AG09319 (cell line): ENCODE data around the gene GNAI2.
"Not testable (repeated sequence)": the region's sequence is repeated elsewhere in the genome, so short reads cannot be mapped to it uniquely, and the experiment has no call there.

Experiments
- DNase-seq: peaks from one replicate; pipeline ENCODE4 v3.0.0-alpha.2; 2010; ENCODE audit warnings: low read depth; ENCODE audit errors: extremely low read depth
- TF ChIP-seq, protein P1 (sequence below): IDR thresholded peaks from 2 replicates; pipeline ENCODE4 v1.5.1; 2011; ENCODE audit warnings: low read depth, mild to moderate bottlenecking, inconsistent platforms, low read length, moderate library complexity

GNAI2 gene

GRCh38 chr3:50220109-50220508 is 15.9 kb upstream of the GNAI2 start:
- no peak for DNase-seq
- TF ChIP-seq, protein P1, sequence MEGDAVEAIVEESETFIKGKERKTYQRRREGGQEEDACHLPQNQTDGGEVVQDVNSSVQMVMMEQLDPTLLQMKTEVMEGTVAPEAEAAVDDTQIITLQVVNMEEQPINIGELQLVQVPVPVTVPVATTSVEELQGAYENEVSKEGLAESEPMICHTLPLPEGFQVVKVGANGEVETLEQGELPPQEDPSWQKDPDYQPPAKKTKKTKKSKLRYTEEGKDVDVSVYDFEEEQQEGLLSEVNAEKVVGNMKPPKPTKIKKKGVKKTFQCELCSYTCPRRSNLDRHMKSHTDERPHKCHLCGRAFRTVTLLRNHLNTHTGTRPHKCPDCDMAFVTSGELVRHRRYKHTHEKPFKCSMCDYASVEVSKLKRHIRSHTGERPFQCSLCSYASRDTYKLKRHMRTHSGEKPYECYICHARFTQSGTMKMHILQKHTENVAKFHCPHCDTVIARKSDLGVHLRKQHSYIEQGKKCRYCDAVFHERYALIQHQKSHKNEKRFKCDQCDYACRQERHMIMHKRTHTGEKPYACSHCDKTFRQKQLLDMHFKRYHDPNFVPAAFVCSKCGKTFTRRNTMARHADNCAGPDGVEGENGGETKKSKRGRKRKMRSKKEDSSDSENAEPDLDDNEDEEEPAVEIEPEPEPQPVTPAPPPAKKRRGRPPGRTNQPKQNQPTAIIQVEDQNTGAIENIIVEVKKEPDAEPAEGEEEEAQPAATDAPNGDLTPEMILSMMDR, result no peak

DNA sequence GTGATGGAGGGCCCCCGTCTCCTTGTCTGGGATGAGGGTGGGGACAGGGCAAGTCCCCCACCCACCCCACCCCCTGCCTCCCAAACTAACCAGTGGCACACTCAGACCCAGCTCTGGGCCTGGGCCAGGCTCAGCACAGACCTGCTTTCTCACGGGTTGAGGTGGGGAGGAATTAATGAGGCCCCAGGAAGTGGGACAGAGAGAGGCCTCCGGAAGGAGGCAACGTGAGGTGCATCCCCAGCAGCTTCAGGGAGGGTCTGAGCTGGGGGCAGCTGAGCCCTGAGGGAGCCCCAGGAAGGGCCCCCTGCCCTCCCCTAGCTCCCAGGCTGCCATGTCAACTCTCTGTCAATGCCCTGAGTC is 15.0 kb upstream of the GNAI2 start:
- DNase-seq, result no peak
- TF ChIP-seq, protein P1, result no peak

GRCh38 chr3:50221411-50222168 is 14.4 kb upstream of the GNAI2 start:
- TF ChIP-seq, protein P1, result no peak
- DNase-seq, result no peak

DNA sequence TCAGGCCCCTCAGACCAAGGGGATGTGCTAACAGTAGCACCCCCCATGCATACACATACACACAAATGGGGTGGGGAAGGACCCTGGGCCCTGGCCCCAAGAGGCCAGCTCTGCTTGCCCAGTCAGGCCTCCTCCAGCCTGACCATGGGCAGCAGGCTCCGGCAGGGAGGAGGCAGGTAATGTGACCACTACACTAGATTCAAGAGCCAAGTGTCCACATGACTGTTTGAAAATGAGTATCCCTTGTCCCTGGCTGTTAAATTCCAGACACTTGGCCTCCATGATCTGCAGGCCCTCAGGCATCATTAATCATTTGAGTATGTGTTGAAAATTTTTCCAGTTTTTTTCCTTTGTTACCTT is 13.9 kb upstream of the GNAI2 start:
- TF ChIP-seq, protein P1, result no peak
- DNase-seq, result no peak

- TF ChIP-seq, protein P1, result no peak
These were observed 11.4 kb upstream of the GNAI2 start for GRCh38 chr3:50224639-50225038.

DNA sequence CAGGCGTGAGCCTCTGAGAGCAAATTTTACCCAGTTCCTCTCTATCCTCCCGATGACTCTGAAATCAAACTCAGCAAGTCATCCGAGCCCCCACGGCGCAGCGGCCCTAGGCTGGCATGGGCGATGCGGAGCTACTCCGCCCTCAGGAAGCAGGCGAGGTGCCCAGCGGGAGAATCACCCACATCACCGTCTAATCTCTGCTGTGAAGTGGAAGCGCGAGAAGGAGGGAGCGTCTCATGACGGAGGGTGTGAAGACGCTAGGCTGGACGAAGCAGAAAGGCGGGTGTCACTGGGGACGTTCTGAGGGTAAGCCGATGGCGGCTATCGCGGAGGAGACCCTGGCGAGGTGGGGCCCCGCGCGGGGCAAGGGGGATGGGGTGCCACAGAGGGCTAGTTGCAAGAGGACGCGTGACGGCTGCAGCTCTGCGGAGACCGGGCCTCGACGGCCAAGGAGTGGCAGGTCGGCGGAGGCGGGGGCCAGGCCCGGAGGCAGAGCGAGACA is 9.1 kb upstream of the GNAI2 start:
- TF ChIP-seq, protein P1, result no peak
- DNase-seq, result no peak

More at GRCh38 chr3:50224639-50225038, 11.4 kb upstream of the GNAI2 start:
- no peak for DNase-seq

- TF ChIP-seq, protein P1, result peak; percentile 44
- peak; percentile 38 for DNase-seq
These were observed 8.4 kb upstream of the GNAI2 start for GRCh38 chr3:50227390-50228183.

DNA sequence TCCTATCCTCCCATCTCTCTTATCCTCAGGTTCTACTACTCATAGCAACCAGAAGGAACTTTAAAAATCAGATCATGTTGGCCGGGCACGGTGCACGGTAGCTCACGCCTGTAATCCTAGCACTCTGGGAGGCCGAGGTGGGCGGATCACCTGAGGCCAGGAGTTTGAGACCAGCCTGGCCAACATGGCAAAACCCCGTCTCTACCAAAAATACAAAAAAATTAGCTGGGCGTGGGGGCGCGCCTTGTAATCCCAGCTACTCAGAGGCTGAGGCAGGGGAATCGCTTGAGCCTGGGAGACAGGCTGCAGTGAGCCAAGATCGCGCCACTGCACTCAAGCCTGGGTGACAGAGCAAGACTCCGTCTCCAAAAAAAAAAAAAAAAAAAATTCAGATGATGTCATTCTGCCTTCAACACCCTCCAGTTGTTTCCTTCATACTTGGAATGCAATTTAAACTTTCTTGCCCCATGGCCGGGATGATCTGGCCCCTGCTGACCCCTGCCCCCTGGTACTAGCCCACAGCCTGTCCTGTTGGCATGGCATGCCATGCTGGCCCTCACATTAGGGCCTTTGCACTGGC is 7.7 kb upstream of the GNAI2 start:
- not testable (repeated sequence) for DNase-seq
